HuH-7.5 (cell line): ENCODE data around the gene HTR3E.
"Not testable (repeated sequence)": the region's sequence is repeated elsewhere in the genome, so short reads cannot be mapped to it uniquely, and the experiment has no call there.

ENCODE experiments used
- DNase-seq: peaks from one replicate; pipeline ENCODE4 v3.0.0; 2011; ENCODE audit warnings: low spot score

Gene HTR3E

DNA sequence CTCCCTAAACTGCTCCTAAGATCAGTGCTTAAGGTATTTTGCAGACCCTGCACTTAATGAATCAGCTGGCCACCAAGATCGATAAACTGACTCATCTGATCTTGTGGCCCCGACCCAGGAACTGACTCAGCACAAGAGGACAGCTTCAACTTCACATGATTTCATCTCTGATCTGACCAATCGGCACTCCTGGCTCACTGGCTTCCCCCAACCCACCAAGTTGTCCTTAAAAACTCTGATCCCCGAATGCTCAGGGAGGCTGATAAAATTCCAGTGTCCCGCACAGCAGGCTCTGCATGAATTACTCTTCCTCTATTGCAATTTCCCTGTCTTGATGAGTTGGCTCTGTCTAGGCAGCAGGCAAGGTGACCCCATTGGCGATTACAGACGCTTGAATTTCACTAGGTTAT is 13.5 kb downstream of the HTR3E start:
- no peak for DNase-seq

DNA sequence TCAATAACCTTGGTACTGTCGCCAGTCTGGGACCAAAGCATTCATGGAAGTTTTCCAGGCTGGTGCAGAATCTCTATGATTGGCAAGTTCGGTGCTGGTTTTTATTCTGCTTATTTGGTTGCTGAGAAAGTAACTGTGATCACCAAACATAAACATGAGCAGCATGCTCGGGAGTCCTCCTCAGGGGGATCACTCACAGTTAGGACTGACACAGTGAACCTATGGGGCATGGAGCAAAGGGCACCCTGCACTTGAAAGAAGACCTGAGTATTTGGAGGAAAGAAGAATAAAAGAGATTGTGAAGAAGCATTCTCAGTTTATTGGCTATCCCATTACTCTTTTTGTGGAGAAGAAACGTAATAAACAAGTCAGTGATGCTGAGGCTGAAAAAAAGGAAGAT is 19.2 kb downstream of the HTR3E start:
- no peak for DNase-seq

DNA sequence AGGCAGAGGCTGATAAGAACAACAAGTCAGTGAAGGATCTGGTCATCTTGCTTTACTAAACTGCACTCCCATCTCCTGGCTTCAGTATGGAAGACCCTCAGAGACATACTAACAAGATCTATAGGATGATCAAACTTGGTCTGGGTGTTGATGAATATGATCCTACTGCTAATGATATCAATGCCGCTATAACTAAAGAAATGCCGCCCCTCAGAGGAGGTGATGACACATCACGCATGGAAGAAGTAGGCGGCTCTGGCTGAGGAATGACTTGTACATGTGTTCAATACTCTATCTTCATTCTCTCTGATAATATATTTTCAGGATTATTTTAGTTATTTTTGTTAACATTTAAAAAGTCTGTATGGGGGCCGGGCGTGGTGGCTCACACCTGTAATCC is 20.8 kb downstream of the HTR3E start:
- DNase-seq, result no peak

DNA sequence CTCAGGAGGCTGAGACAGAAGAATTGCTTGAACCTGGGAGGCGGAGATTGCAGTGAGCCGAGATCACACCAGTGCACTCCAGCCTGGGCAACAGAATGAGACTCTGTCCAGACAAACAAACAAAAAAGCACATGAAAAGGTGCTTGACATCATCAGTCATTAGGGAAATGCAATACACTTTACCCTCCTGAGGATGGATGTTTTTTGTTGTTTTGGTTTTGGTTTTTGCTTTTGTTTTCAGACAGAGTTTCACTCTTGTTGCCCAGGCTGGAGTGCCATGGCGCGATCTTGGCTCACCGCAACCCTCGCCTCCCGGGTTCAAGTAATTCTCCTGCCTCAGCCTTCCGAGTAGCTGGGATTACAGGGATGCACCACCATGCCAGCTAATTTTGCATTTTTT is 24.2 kb downstream of the HTR3E start:
- DNase-seq, result not testable (repeated sequence)

DNA sequence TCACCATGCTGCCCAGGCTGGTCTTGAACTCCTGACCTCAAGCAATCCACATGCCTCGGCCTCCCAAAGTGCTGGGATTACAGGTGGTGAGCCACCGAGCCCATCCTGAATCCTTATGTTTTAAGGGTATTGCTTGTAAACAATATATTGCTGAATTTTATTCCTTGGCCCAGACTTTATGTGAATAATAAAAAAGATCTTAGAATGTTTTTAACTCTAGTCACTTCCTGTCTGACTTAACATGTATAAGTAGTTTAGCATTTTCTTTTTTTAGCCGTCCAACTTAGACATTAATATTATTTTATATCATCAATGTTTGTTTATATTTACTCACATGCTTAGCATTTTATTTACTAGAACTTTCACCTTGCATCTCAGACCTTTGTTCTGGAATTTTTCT is 29.1 kb downstream of the HTR3E start:
- DNase-seq, result no peak

DNA sequence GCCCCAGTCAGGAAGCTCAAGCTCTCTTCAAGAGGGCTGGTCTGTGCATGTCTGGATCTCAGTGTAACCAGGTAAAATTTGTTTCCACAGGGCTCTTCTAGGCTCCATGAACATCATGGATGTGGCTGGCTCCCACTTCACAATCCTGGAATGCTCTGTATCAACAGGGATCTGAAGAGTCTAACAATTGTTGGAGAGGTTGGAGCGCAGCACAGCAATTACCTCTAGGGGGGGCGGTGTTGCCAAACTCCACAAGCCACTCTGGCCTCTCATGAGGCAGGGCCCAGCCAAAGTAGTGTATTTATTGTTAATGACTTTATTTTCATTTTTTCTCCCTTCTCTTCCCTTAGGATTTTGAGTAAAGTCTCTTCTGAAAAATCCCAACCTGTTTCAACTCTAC is 32.1 kb downstream of the HTR3E start:
- DNase-seq, result no peak

DNA sequence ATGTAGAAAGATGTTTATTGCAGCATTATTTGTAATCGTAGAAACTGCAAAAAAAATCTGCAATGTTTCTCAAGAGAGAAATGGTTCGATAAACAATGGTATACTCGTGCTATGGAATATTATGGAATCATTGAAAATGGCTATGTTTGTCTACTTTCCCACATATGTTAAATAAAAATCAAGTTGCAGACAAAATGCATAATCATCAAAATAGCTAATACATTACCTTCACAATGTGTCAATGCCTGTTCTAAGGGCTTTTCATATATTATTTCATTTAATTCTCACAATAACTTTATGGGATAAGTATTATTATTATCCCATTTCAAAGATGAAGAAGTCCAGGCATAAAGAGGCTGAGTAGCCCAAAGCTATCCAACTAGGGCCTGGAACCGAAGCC is 36.1 kb downstream of the HTR3E start:
- DNase-seq, result no peak

DNA sequence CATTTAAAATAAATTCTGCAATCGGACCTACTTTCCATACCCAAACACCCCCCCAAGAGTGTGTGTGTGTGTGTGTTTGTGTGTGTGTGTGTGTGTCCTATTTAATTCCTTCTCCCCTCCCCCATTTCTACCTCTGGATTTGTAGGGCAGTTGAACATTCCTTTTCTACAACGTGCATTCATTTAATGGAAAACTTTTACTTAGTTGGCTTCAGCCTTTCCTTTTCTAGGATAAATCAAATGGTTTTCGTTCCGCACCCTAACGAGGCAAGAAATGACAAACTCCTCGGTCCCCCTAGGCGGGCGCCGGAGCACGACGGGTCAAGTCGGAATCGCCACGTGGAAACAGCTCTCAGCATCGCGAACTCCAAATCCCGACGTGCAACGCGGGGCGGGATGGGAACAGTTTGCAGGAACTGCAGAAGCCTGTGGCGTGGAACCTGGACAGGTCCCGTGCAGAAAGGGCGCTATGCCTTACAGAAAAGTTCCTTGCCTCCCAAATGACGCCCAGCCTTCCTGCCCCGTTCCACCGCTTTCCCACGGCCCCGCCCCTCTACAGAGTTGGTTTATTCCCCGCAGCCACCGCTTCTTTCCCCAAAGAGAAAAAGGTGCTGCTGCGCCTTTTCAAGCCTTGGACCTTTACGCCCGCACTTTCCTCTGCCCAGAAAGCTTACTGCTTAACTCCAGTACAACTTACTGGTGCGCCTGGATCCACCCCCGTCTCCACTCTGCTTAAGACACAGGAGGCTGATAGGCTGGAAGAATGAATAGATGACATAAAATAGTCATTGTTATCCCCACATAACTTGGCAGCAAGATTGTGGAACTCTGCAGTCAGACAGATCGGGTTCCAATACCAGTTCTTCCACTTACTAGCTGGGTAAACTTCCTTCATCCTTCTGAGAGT is 37.2 kb downstream of the HTR3E start:
- DNase-seq, result no peak

DNA sequence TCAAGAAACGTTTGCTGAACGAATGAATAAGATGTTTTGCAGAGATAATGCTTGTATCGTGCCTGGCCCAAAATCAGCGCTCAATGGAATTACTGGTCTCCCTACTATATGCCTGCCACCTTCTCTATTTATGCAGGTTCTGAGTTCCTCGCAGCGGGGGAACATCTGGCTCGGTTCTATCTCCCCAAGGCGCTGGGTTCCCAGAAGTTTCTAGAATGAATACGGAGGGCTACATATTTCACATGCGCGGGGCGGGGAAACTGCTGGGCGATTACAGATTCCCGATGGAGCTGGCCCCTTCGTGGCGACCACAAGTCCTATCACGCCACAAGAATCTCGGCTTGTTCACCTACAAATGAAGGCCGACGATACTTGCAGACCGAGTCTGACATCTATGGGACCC is 37.9 kb downstream of the HTR3E start:
- DNase-seq, result no peak

DNA sequence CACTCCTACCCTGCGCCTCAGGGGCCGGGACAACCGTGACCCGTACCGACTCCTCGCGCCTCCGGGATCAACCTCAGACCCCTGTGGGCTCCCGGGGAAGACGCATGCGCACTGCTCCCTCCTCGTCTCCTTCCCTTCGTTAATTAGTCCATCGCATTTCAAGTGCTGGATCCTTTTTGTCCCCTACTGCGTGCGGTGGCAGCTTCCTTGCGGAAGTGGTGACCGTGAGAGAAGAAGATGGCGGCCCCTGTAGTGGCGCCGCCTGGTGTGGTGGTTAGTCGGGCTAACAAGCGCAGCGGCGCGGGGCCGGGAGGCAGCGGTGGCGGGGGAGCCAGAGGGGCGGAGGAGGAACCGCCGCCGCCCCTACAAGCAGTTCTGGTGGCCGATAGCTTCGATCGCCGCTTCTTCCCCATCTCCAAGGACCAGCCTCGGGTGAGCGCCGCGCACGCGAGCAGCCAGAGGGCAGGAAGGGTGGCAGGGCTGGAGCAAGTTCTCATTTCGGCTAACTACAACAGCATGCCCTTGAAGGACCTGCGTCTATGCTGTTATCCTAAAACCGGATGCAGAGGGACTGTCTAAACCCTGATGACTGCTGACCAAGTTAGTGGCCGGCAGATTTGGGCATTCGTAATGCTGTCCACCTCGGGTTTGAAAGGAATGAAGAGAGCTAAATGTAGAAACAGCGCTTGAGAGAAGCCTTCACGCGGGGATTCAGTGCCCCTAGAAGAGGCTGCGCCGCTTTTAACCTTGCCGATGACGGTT is 38.5 kb downstream of the HTR3E start, which contains the start of gene EIF2B5:
Gene EIF2B5 (plus strand): TSS at position 210 of the 762 bp plus-strand sequence. CDS start 28 bp downstream, at position 238.
- DNase-seq, result peak; percentile 73

DNA sequence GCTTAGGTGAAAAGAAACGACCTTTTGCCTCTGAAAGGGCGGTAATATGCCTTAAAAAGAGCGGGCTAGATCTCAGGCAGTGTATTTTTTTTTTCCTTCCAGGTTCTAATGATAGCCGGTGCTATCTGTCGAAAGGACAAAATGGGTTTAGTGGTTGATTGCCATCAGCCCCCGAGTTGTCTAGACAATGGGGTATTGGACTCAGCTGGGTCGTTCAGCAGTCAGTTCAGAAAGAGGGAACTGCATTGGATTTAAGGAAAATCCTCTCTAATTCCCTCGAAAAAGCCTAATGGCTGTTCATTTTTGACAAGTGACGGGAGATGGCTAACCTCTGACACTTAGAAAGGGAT is 39.0 kb downstream of the HTR3E start:
- no peak for DNase-seq

DNA sequence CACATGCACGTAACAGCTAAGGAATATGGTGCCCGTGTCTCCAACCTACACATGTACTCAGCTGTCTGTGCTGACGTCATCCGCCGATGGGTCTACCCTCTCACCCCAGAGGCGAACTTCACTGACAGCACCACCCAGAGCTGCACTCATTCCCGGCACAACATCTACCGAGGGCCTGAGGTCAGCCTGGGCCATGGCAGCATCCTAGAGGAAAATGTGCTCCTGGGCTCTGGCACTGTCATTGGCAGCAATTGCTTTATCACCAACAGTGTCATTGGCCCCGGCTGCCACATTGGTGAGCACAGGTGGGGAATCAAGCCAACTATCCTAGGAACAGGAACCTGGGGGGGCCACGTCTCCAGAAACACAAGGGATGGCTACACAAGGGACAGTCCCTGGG is 43.6 kb downstream of the HTR3E start:
- no peak for DNase-seq

DNA sequence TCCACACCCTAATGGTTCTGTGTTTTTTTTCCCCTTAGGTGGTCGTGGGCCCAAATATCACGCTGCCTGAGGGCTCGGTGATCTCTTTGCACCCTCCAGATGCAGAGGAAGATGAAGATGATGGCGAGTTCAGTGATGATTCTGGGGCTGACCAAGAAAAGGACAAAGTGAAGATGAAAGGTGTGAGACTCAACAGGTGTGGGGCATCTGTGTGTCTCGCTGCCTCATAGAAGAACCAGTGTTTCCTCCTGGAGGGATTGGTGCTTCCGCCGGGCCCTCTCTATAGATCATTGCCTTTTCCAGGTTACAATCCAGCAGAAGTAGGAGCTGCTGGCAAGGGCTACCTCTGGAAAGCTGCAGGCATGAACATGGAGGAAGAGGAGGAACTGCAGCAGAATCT is 45.3 kb downstream of the HTR3E start:
- DNase-seq, result no peak

DNA sequence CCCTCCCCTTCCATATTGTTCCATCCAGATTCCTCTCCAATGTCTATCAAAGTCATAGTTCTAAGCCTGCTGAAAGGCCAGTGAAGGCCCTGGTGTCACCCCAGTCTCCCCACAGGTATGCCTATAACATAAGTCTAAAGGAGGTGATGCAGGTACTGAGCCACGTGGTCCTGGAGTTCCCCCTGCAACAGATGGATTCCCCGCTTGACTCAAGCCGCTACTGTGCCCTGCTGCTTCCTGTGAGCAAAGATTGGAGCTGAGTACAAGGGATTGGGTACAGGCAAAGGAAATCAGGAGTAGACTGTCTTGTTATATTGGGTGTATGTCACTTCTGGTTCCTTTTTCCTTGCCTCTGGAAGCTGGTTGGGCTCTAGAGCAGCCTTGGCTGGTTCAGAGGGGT is 46.5 kb downstream of the HTR3E start:
- DNase-seq, result no peak

DNA sequence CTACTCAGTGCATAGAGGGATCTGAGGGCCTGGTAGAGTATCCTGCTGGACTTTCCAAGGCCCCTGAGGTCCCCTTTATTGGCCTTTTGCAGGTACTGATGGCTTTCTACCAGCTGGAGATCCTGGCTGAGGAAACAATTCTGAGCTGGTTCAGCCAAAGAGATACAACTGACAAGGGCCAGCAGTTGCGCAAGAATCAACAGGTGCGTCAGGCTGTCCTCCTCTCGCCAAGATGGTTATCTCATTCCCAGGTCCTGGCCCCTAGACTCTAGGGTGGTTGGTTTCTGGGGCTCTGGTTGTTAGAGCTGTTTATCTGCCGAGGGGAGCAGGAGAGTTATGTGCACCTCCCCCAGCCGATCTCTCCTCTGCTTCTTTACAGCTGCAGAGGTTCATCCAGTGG is 47.6 kb downstream of the HTR3E start:
- no peak for DNase-seq

DNA sequence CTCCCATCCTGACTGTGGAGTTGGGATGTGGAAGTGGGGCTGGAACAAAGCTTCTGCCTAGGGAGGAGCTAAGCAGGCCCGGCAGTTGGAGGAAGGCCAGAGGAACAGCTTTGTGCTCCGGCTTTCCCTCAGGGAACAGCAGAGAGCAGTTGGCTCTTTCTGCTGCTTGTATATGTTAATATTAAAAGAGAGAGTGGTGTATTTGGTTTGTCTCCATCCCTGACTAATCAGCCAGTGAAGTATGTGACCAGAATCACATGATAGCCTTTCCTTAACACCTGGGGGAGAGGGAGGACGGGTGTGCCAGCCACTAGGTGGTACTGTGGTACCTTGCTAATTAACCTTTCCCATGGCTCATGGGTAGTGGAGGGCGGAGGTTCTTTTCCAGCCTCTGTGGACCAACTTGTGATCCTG is 48.3 kb downstream of the HTR3E start:
- DNase-seq, result no peak

DNA sequence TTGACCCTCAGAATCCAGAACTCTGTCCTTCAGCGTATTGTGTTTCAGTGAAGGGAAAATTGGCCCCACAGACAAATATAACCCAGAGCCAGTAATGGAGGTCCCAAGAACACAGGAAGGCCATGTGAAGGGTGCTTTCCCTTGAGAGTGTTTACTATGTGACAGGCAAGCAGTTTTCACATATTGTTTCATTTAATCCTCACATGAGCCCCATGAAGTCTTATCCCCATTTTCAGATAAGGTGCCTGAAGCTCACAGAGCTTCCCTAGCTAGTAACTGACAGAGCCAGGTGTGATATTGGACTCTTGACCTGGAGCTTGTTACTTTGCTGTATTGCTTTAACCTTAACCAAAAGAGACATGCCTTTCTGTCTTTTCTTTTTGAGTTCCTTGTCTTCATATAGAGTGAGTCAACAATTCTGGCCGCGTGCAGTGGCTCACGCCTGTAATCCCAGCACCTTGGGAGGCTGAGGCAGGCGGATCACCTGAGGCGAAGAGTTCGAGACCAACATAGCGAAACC is 48.9 kb downstream of the HTR3E start:
- no peak for DNase-seq

DNA sequence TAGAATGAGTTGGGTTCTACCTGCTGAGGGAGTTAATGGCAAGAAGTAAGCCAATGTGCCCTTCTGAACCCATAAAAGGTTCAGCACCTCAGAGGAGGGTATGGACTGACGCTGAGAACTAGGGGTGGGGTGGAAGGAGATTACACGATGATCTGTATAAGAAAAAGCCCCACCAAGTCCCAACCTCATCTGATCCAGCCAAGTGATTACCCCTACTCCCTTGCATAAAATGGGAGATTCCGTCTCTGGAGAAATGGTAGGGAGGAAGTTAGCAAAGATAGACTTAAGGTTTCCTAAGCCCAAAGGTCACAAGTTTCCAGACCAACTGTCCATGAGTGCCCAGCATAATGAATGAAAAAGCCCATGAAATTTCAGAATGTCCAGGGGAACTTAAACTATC is 51.2 kb downstream of the HTR3E start:
- no peak for DNase-seq

DNA sequence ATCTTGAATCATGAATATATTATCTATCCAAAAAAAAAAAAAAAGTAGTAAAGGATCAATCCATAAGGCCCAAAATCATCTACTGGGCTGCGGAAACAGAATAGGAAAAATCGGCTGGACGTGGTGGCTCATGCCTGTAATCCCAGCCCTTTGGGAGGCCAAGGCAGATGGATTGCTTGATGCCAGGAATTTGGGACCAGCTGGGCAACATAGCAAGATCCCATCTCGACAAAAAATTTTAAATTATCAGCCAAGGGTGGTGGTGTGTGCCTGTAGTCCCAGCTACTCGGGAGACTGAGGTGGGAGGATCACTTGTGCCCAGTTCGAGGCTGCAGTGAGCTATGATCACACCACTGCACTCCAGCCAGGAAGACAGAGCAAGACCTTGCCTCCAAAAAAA is 52.3 kb downstream of the HTR3E start:
- no peak for DNase-seq

DNA sequence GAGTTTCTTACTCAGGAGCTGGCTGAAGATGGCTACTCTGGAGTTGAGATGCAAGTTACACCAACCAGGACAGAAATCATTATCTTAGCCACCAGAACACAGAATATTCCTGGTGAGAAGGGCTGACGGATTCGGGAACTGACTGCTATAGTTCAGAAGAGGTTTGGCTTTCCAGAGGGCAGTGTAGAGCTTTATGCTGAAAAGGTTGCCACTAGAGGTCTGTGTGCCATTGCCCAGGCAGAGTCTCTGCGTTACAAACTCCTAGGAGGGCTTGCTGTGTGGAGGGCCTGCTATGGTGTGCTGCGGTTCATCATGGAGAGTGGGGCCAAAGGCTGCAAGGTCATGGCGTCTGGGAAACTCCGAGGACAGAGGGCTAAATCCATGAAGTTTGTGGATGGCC is 52.9 kb downstream of the HTR3E start:
- DNase-seq, result not testable (repeated sequence)

DNA sequence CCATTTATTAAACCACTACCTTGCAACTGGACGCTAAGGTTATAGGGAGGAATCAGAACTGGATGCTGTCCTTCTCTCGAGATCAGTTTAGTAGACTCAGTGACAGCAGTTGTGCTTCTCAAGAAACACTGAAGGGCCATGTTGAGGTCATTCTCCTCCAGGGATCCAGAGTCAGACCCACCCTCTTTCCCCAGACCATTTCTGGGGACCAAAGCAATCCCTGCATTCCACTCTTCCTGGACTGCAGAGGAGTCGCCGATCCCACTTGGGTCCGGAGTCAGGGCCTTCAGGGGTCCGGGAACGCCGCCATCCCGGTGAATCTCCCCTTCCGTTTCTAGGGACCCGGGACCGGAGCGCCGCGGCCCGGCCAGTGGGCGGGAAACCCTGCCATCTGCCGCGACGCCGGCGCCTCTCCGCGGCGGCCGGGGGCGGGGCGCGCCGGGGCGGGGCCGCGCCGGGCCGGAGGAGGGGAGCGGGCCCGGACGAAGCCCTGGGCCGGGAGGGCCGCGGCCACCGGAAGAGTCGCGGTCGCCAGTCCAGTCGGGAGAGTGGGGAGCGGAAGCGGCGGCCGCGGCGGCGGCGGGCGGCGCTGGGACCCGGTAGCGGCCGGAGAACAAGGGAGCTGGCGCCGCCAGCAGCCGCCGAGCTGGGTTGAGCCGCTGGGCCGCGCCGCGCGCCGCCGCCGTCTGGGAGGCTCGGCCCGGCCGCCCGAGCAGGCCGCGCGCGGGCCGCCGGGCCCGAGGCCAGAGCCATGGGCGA is 58.2 kb downstream of the HTR3E start, which contains the start of gene DVL3:
Gene DVL3 (plus strand): TSS at position 493 of the 759 bp plus-strand sequence. CDS start 259 bp downstream, at position 752.
- peak; percentile 78 for DNase-seq
